GM18502 (cell line): ENCODE measurements around the gene PLA2G5.
"Not testable (repeated sequence)": the region's sequence is repeated elsewhere in the genome, so short reads cannot be mapped to it uniquely, and the experiment has no call there.

Experiments used
- ATAC-seq: cut with Tn5 transposase; IDR thresholded peaks from one replicate; pipeline ENCODE4 v1.9.1; 2021; ENCODE audit warnings: mild to moderate bottlenecking; ENCODE audit not compliant: unreplicated experiment, poor library complexity

Gene PLA2G5

DNA sequence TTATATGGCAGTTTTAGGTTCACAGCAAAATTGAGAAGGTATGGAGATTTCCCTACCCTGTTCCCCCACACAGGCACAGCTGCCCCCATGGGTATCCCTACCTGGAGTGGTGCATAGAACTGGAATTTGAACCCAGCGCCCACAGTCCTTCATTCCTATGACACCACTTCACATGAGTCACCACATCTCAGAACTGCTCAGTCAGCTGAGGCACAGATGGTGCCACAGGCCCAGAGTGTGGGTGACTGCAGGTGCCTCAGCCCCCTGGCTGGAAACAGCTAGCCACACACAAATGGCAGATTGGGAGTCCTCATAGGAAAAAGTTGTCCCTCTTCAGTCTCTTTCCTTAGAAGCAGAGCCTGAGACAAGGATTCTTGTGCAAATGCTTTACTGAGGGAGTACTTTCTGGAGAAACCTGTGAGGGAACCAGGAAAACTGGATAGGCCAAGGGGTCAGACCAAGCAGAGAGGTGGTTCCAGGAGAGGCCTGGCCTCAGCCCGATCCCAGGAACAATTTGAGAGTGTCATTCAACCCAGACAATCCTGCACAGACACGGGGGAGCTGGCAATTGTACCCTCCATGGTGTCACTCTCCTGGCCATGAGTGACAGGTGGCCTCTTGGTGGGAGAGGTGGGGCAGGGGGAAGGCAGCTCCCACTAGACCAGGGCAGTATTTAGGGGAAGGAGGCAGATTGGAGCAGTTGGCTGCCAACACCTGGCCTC lies 42.4 kb downstream of the PLA2G5 start:
- ATAC-seq, result no peak

- ATAC-seq, result no peak
Observed at GRCh38 chr1:20114021-20114648, 44.1 kb downstream of the PLA2G5 start.

DNA sequence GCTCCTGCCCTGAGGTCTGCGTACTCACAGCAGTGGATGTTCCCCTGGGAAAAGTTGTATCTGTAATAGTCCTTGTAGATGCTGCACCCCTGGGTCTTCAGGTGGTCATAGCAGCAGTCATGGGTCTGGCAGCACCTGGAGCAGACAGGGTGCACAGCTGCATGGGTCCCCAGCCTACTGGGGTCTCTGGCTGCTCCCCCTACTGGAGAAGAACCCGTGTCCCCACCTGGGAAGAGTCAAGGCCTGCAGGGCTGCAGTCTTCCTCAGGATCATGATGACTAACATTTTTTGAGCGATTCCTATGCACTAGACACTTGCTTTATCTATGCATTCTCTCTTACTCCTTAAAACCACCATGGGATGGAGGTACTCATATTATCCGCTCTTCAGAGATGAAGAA lies 45.5 kb downstream of the PLA2G5 start:
- ATAC-seq, result no peak

- no peak for ATAC-seq
Observed at GRCh38 chr1:20115916-20116315, 45.9 kb downstream of the PLA2G5 start.

- no peak for ATAC-seq
Observed at GRCh38 chr1:20117236-20117635, 47.2 kb downstream of the PLA2G5 start.

GRCh38 chr1:20119347-20119746 lies 49.4 kb downstream of the PLA2G5 start, which contains the start of gene PLA2G2D:
Gene PLA2G2D, minus strand, starts transcription at chr1:20119536. Its CDS starts 38 bp downstream, at chr1:20119498.
- ATAC-seq, result no peak

GRCh38 chr1:20120796-20121195 lies 50.8 kb downstream of the PLA2G5 start:
- ATAC-seq, result no peak

GRCh38 chr1:20123722-20124455 lies 53.9 kb downstream of the PLA2G5 start:
- no peak for ATAC-seq

DNA sequence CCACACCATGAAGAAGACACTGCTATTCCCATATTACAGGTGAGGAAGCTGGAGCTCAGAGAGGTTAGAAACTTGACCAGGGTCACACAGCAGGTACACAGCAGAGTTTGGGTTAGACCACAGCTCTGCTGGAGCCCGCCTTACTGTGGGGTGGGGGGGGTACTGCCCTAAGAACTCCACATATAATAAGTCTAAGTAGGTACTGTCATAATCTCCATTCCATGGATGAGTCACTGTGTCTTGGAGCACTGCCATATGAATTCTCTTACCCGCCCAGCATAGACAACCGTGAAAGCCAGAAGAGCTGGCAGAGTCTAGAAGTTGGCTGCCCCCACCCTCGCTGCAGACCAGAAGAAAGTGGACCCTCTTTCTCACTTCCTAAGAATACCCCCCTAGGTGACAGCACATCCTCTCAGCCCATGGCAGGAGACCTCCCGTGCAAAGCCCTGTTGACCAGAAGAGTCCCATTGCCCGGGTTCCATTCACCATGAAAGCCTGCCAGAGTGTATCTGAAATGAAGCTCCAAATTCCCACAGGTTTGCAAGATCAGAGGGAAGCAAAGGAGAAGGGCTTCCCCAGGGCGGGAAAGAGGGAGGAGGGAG lies 54.6 kb downstream of the PLA2G5 start:
- ATAC-seq, result no peak

DNA sequence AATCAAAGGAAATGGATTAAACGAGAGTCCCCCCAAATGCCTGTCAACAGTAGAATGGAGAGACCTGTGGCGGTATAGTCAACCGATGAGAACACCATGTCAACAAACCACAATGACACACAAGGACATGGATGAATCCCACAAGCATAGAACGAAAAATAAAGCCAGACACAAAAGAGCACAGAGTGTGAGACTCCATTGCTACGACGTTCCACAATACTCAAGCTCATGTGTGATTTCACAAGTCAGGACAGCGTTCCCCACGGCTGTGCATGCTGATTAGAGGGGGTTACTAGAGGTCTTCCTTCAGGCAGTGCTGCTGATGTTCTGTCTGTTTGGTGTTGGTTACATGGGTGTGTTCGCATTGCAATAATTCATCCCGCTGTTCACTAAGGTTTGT lies 55.1 kb downstream of the PLA2G5 start:
- ATAC-seq, result no peak

GRCh38 chr1:20126041-20126805 lies 56.2 kb downstream of the PLA2G5 start:
- no peak for ATAC-seq

DNA sequence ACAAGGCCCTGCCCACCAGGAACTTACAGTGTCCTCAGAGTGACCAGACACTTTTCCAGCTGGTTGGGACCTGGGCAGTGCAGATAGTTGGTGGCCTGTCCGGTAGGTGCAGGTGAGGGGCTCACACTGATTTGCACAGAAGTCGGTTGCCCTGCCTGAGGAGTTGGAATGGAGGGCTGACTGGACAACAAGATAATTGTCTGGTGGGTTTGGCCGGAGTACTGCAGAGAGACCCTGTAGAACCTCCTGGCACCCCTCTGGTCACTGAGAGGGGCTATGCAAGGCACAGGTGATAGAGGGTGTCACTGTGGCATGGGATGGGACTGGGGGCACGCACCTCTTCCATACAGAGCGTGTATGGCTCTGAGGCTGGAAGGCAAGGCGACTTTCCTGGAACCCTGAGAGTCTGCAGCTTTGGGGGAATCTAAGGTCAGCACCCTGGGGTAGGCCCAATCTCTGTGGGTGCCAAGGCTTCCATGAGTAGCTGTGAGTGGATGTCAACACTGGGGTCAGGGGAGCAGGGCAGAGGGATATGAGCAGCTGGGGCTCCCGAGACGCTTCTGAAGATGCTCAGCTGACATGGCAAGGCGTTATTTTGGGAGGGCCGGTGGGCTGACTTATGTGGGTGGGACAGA lies 56.9 kb downstream of the PLA2G5 start:
- ATAC-seq, result no peak

DNA sequence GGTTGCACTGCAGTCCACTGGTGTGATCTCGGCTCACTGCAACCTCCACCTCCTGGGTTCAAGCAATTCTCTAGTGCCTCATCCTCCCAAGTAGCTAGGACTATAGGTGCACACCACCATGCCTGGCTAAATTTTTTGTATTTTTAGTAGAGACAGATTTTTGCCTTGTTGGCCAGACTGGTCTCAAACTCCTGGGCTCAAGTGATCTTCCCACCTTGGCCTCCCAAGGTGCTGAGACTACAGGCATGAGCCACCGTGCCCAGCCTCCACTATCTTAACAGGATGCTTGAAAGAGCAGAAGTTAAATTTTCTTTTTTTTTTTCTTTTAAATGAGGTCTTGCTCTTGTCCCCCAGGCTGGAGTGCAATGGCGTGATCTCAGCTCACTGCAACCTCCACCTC lies 60.5 kb downstream of the PLA2G5 start:
- ATAC-seq, result not testable (repeated sequence)

- ATAC-seq, result no peak
Observed at GRCh38 chr1:20134995-20135394, 65.0 kb downstream of the PLA2G5 start.

- ATAC-seq, result no peak
Observed at GRCh38 chr1:20136249-20136648, 66.3 kb downstream of the PLA2G5 start.

GRCh38 chr1:20137055-20137454 lies 67.1 kb downstream of the PLA2G5 start:
- no peak for ATAC-seq

DNA sequence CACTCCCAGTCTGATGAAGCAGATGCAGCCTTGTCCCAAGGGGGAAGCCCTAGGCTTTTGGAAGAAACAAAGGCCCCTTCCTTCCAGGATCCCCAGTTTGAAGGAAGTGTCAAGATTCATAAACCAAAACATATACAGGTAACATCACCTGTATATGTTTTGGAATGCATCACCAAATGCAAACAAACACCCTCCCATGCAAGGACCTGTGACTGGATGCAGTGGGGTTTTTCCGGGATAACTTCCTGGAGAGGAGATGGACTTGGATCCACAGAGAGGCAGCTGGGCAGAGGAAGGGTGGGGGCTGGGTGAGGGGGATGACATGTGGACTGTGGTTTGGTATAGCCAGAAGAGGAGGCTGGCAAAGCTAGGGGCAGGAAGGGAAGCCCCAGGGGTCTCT lies 67.6 kb downstream of the PLA2G5 start:
- no peak for ATAC-seq

DNA sequence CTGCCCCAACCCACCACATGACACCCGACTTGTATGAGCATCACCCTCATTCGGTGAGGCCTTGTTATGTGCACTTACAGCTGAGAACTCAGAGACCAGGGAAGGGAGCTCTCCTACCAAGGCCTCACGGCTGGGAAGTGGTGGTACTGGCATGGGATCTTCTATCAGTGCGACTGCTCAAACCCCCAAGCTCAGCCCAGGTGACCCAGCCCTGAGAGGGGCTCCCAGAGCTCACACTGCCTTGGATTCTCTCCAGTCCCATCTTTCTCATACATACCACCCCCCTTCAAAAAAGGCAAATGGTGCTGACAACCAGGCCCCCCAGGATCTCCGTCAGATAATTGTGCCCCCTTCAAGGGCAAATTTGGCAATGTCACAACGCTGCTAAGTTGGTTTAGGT lies 68.4 kb downstream of the PLA2G5 start:
- no peak for ATAC-seq

DNA sequence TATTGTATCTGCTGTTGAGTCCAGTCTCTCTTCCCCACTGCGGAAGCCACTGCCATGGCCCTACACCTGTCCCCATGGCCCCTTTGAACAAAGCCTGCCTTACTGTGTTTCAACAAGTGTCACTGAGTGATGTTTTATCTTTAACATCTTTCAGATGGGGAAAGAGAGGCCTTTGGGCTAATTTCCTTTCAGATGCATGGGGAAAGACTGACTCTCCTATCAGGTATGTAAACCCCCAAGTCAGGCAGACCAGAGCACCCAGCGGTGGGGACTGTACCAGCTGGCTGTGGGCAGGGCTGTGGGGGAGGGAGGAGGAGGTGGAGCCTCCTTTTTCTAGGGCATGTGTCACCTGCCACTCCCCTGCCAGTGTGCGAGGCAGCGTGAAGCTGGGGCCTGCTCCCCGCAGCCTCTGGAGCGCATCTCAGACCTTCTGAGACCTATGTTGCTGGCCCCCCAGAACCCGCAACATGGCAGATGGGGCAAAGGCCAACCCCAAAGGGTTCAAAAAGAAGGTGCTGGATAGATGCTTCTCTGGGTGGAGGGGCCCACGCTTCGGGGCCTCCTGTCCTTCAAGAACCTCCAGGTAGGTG lies 69.1 kb downstream of the PLA2G5 start, which contains the start of gene PLA2G2F:
Gene PLA2G2F (plus strand): TSS at position 363 of the 590 bp plus-strand sequence. CDS start 105 bp downstream, at position 468.
- ATAC-seq, result no peak
